ENCODE results near the gene LANCL2.

DNA sequence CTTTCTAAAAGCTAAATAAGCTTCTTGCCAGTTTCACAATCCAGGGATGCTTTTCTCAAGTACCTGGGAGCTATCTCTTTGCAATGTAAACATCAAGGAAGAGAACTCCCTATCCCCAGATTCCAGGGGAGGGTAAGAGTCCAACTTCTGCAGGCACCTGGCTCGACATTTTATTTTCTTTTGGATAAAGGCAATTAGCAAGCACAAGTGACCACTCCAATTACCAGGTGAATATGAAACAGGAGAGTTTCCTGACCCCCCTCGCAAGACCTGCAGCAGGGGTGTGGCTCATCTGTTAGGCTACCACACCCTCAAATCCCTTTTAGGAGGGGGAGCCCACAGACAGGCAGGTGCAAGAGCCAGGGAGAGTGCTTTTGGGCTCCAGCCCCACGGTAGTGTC is 28.6 kb upstream of the LANCL2 start:
- TF ChIP-seq, protein P1, sequence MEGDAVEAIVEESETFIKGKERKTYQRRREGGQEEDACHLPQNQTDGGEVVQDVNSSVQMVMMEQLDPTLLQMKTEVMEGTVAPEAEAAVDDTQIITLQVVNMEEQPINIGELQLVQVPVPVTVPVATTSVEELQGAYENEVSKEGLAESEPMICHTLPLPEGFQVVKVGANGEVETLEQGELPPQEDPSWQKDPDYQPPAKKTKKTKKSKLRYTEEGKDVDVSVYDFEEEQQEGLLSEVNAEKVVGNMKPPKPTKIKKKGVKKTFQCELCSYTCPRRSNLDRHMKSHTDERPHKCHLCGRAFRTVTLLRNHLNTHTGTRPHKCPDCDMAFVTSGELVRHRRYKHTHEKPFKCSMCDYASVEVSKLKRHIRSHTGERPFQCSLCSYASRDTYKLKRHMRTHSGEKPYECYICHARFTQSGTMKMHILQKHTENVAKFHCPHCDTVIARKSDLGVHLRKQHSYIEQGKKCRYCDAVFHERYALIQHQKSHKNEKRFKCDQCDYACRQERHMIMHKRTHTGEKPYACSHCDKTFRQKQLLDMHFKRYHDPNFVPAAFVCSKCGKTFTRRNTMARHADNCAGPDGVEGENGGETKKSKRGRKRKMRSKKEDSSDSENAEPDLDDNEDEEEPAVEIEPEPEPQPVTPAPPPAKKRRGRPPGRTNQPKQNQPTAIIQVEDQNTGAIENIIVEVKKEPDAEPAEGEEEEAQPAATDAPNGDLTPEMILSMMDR (IDR thresholded peaks at IDR 0.05; ENCODE audit: low read depth, low read length, missing input control): no peak
- TF ChIP-seq, protein P2, sequence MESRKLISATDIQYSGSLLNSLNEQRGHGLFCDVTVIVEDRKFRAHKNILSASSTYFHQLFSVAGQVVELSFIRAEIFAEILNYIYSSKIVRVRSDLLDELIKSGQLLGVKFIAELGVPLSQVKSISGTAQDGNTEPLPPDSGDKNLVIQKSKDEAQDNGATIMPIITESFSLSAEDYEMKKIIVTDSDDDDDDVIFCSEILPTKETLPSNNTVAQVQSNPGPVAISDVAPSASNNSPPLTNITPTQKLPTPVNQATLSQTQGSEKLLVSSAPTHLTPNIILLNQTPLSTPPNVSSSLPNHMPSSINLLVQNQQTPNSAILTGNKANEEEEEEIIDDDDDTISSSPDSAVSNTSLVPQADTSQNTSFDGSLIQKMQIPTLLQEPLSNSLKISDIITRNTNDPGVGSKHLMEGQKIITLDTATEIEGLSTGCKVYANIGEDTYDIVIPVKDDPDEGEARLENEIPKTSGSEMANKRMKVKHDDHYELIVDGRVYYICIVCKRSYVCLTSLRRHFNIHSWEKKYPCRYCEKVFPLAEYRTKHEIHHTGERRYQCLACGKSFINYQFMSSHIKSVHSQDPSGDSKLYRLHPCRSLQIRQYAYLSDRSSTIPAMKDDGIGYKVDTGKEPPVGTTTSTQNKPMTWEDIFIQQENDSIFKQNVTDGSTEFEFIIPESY (IDR thresholded peaks at IDR 0.05): no peak
- TF ChIP-seq HNF4G (IDR thresholded peaks at IDR 0.05): no peak
- no peak for TF ChIP-seq MAX (IDR thresholded peaks at IDR 0.05)
- no peak for TF ChIP-seq SP1 (IDR thresholded peaks at IDR 0.05)
- no peak for TF ChIP-seq FOXA2 (IDR thresholded peaks at IDR 0.05)
- no peak for TF ChIP-seq REST (IDR thresholded peaks at IDR 0.05)
- TF ChIP-seq RXRA (IDR thresholded peaks at IDR 0.05): no peak
